GM23248 (cell line): Measurements from ENCODE around the gene OLFM3.

Experiments used
- EZH2 ChIP-seq: fragments of 200-600 bp; sonication (generic); IDR thresholded peaks from 2 replicates; pipeline ENCODE4 v1.6.1; 2018; ENCODE audit warnings: antibody characterized with exemption, mild to moderate bottlenecking; ENCODE audit not compliant: insufficient read depth, poor library complexity, severe bottlenecking
- EZH2phosphoT487 ChIP-seq: fragments of 200-600 bp; sonication (generic); IDR thresholded peaks from 2 replicates; pipeline ENCODE4 v1.6.1; 2018; ENCODE audit warnings: antibody characterized with exemption, moderate library complexity, mild to moderate bottlenecking, low read depth; ENCODE audit not compliant: insufficient read depth

DNA sequence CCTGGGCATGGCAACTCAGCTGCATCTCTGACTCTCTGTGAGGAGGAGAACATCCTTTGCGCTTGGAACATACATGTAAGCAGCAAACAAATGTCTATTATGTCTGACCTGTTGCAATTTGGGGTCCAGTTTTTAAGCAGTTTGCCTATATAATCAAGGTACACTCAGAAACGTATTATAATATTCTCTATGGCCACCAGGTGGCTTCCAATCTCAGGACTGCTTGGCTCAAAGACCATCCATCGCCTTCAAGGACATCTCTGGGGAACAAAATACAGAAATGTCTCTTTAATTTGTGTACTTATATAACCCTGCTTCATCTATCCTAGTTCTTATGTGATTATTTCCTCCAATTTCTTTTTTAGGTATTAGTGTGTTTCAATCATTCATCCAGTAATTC lies 227.2 kb downstream of the OLFM3 start:
- TF ChIP-seq EZH2 = no peak
- TF ChIP-seq EZH2phosphoT487 = no peak
